ENCODE results near the gene XPO1. TPM values are rescaled to one million over a fixed set of nuclear protein-coding genes. Genes with fewer than 3 reads are reported as not detected.

XPO1 gene
- total and polyA plus RNA-seq, 8 donors, result 22.7 to 71.3 (median 39.0) TPM

- Histone ChIP-seq H3K27me3 (no peaks in the 10 kb centered on the region), H3K4me1 (no peaks in the 10 kb centered on the region), H3K27ac (no peak overlapping the region), H3K36me3 (no peaks in the 10 kb centered on the region), H3K9me3 (no peaks in the 10 kb centered on the region), H3K4me3 (no peak overlapping the region)
- 96 to 97% methylated on average over 1 of the region's 1 CpG for WGBS, 2 donors
- FAIRE-seq, result no peak
- no peak for ATAC-seq
- intact Hi-C loops (cut with DNase I), result no loop called here
- TF ChIP-seq, protein P1, sequence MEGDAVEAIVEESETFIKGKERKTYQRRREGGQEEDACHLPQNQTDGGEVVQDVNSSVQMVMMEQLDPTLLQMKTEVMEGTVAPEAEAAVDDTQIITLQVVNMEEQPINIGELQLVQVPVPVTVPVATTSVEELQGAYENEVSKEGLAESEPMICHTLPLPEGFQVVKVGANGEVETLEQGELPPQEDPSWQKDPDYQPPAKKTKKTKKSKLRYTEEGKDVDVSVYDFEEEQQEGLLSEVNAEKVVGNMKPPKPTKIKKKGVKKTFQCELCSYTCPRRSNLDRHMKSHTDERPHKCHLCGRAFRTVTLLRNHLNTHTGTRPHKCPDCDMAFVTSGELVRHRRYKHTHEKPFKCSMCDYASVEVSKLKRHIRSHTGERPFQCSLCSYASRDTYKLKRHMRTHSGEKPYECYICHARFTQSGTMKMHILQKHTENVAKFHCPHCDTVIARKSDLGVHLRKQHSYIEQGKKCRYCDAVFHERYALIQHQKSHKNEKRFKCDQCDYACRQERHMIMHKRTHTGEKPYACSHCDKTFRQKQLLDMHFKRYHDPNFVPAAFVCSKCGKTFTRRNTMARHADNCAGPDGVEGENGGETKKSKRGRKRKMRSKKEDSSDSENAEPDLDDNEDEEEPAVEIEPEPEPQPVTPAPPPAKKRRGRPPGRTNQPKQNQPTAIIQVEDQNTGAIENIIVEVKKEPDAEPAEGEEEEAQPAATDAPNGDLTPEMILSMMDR (IDR thresholded peaks at IDR 0.05), result no peak
- no peak for DNase-seq
Measured at GRCh38 chr2:61581716-61582115, 43.6 kb upstream of the XPO1 start.

DNA sequence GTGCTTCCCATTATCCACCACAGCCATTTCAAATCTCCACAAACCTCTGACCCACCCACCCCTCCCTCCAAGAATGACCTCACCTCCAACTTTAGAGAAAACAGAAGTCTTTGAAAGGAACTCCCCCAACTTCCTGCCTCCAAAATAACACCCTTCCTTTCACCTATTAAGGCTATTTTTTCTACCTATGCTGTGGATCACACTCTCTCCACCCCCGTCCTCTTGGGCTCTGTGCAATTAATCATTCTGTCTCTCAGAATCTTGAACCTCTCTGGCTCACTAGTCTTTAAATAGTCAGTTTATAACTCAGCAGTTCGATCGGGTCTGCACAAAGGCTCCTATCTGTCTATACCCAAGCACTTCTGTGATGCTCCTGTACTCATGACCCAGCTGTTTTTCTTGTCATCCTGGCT lies 37.3 kb upstream of the XPO1 start:
- no peak for DNase-seq

DNA sequence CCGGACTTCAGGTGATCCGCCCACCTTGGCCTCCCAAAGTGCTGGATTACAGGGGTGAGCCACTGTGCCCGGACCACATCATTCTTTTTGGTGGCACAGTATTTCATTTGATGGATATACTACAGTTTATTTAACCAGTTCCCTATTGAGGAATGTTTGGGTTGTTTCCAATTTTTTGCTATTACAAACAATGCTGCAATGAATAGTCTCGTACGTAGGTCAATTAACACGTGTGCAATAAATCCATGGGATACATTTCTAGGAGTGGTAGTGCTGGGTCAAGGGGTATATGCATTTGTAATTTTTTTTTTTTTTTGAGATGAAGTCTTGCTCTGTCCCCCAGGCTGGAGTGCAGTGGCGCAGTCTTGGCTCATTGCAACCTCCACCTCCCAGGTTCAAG lies 28.4 kb upstream of the XPO1 start:
- no peak overlapping the region for H3K4me3 ChIP-seq
- 59 to 75% methylated on average over 7 of the region's 7 CpGs for WGBS, 2 donors
- FAIRE-seq (no peak), DNase-seq (no peak), ATAC-seq (no peak)
- no peaks in the 10 kb centered on the region for H3K9me3 ChIP-seq
- H3K4me1 ChIP-seq, result no peaks in the 10 kb centered on the region
- H3K36me3 ChIP-seq, result no peaks in the 10 kb centered on the region
- H3K27me3 ChIP-seq, result no peaks in the 10 kb centered on the region
- intact Hi-C loops (cut with DNase I), result no loop called here
- no peak overlapping the region for H3K27ac ChIP-seq
- TF ChIP-seq, protein P1 (IDR thresholded peaks at IDR 0.05), result no peak

More for the DNA sequence above, 37.3 kb upstream of the XPO1 start:
- no peaks in the 10 kb centered on the region for H3K36me3 ChIP-seq
- WGBS, 2 donors, result 50 to 51% methylated on average over 3 of the region's 3 CpGs
- no peak for FAIRE-seq
- H3K4me1 ChIP-seq, result no peaks in the 10 kb centered on the region
- no peak overlapping the region for H3K27ac ChIP-seq
- intact Hi-C loops (cut with DNase I), result no loop called here
- H3K9me3 ChIP-seq, result no peaks in the 10 kb centered on the region
- ATAC-seq, result no peak
- TF ChIP-seq, protein P1 (IDR thresholded peaks at IDR 0.05), result no peak
- H3K4me3 ChIP-seq, result no peak overlapping the region
- no peaks in the 10 kb centered on the region for H3K27me3 ChIP-seq

GRCh38 chr2:61562615-61563014 lies 24.5 kb upstream of the XPO1 start:
- DNase-seq, result no peak
- intact Hi-C loops (cut with DNase I), result no loop called here
- no peak overlapping the region for H3K4me3 ChIP-seq
- no peaks in the 10 kb centered on the region for H3K4me1 ChIP-seq
- ATAC-seq, result no peak
- H3K36me3 ChIP-seq, result no peaks in the 10 kb centered on the region
- H3K27me3 ChIP-seq, result no peaks in the 10 kb centered on the region
- FAIRE-seq, result no peak
- no peaks in the 10 kb centered on the region for H3K9me3 ChIP-seq
- TF ChIP-seq, protein P1 (IDR thresholded peaks at IDR 0.05), result no peak
- 92 to 98% methylated on average over 2 of the region's 2 CpGs for WGBS, 2 donors
- H3K27ac ChIP-seq, result no peak overlapping the region

DNA sequence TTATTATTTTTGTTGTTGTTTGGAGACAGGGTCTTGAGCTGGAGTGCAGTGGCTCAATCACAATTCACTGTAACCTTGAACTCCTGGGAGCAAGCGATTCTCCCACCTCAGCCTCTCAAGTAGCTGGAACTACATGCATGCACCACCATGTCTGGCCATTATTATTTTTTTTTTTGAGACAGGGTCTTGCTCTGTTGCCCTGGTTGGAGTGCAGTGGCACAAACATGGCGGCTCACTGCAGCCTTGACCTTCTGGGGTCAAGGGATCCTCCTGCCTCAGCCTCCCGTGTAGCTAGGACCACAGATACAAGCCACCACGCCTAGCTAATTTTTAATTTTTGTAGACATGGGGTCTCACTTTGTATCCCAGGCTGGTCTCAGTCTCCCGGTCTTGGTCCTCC lies 20.0 kb upstream of the XPO1 start:
- H3K27me3 ChIP-seq, result no peaks in the 10 kb centered on the region
- H3K36me3 ChIP-seq, result no peaks in the 10 kb centered on the region
- FAIRE-seq (no peak), DNase-seq (no peak), ATAC-seq (no peak)
- no peaks in the 10 kb centered on the region for H3K4me1 ChIP-seq
- WGBS, 2 donors, result 80 to 91% methylated on average over 5 of the region's 5 CpGs
- intact Hi-C loops (cut with DNase I), result no loop called here
- no peak overlapping the region for H3K27ac ChIP-seq
- no peak overlapping the region for H3K4me3 ChIP-seq
- H3K9me3 ChIP-seq, result no peaks in the 10 kb centered on the region
- TF ChIP-seq, protein P1 (IDR thresholded peaks at IDR 0.05), result no peak
